ENCODE data around the gene ZNG1C.
"Not testable (repeated sequence)": the region's sequence is repeated elsewhere in the genome, so short reads cannot be mapped to it uniquely, and the experiment has no call there.

ZNG1C gene

GRCh38 chr9:68241683-68242082, at the start of gene ZNG1C:
ZNG1C (plus strand) TSS chr9:68241983; CDS start chr9:68242032, 49 bp downstream.
- not testable (repeated sequence) for H3K36me3 ChIP-seq; H3K4me3 ChIP-seq (ENCODE audit: low read depth, low read length); H3K9me3 ChIP-seq (ENCODE audit: severe bottlenecking); H3K27me3 ChIP-seq (ENCODE audit: insufficient read depth, low read depth, severe bottlenecking); H3K27ac ChIP-seq; DNase-seq

DNA sequence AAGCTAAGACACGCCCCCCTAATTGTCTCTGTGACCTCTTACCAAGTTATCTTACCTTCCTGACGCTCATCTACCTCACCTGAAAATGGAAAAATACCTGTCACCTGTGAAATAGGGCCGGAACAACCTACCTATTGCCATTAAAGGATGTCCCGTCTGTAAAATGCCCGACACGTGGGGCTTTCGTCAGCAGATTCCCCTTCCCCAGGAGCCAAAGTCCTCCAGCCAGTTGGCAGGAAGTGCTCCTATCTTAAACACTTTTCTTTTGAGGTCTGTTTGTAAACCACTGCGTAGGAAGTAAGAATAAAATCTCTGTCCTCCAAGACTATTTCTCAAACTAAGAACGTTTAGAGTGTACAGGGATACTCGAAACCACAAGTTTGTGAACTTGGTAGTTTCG, 654 bp downstream of the ZNG1C start:
- not testable (repeated sequence) for H3K27me3 ChIP-seq (ENCODE audit: insufficient read depth, low read depth, severe bottlenecking); H3K27ac ChIP-seq; DNase-seq; H3K36me3 ChIP-seq; H3K4me3 ChIP-seq (ENCODE audit: low read depth, low read length); H3K9me3 ChIP-seq (ENCODE audit: severe bottlenecking)

DNA sequence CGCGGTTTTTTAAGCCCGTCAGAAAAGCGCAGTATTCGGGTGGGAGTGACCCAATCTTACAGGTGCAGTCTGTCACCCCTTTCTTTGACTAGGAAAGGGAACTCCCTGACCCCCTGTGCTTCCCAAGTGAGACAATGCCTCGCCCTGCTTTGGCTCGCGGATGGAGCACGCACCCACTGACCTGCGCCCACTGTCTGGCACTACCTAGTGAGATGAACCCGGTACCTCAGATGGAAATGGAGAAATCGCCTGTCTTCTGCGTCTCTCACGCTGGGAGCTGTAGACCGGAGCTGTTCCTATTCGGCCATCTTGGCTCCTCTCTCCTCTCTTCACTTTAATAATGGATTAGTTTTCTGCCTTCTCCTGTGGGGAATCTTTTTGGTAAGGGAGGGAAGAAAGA, 39.3 kb downstream of the ZNG1C start:
- H3K36me3 ChIP-seq; DNase-seq; H3K27ac ChIP-seq; H3K9me3 ChIP-seq (ENCODE audit: severe bottlenecking); H3K4me3 ChIP-seq (ENCODE audit: low read depth, low read length); H3K27me3 ChIP-seq (ENCODE audit: insufficient read depth, low read depth, severe bottlenecking): not testable (repeated sequence)

DNA sequence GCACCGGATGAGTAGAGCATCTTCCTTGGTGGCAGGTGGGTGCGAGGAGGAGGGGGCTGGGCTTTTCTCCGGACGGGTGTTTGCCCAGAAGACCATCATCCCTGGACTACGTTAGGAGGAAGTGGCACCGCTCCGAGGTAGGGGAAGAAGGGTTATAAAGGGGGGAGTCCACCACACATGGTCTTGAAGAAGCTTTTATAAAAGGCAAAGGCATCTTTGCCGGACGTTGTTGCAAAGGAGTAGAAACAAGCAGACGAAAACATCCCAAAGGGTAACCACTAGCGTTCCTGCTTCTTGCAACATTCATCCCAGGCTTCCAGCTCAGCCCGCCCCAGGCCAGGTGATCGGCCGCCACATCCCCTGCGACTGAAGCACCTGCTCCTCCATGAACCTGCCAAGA, 60.8 kb downstream of the ZNG1C start, which contains the start of gene FOXD4L3:
Gene FOXD4L3 (plus strand): TSS at position 301 of the 400 bp plus-strand sequence. CDS start 85 bp downstream, at position 386.
- not testable (repeated sequence) for DNase-seq; H3K27me3 ChIP-seq (ENCODE audit: insufficient read depth, low read depth, severe bottlenecking); H3K9me3 ChIP-seq (ENCODE audit: severe bottlenecking); H3K27ac ChIP-seq; H3K36me3 ChIP-seq; H3K4me3 ChIP-seq (ENCODE audit: low read depth, low read length)

GRCh38 chr9:68303771-68304170, 62.0 kb downstream of the ZNG1C start:
- H3K4me3 ChIP-seq (ENCODE audit: low read depth, low read length); DNase-seq; H3K27me3 ChIP-seq (ENCODE audit: insufficient read depth, low read depth, severe bottlenecking); H3K27ac ChIP-seq; H3K36me3 ChIP-seq; H3K9me3 ChIP-seq (ENCODE audit: severe bottlenecking): not testable (repeated sequence)

GRCh38 chr9:68304212-68304611, 62.4 kb downstream of the ZNG1C start:
- not testable (repeated sequence) for H3K36me3 ChIP-seq; H3K27me3 ChIP-seq (ENCODE audit: insufficient read depth, low read depth, severe bottlenecking); H3K4me3 ChIP-seq (ENCODE audit: low read depth, low read length); H3K27ac ChIP-seq; DNase-seq; H3K9me3 ChIP-seq (ENCODE audit: severe bottlenecking)

- H3K4me3 ChIP-seq (ENCODE audit: low read depth, low read length); H3K9me3 ChIP-seq (ENCODE audit: severe bottlenecking); H3K27me3 ChIP-seq (ENCODE audit: insufficient read depth, low read depth, severe bottlenecking); DNase-seq; H3K27ac ChIP-seq; H3K36me3 ChIP-seq: not testable (repeated sequence)
These were observed 63.0 kb downstream of the ZNG1C start for GRCh38 chr9:68304777-68305176.

DNA sequence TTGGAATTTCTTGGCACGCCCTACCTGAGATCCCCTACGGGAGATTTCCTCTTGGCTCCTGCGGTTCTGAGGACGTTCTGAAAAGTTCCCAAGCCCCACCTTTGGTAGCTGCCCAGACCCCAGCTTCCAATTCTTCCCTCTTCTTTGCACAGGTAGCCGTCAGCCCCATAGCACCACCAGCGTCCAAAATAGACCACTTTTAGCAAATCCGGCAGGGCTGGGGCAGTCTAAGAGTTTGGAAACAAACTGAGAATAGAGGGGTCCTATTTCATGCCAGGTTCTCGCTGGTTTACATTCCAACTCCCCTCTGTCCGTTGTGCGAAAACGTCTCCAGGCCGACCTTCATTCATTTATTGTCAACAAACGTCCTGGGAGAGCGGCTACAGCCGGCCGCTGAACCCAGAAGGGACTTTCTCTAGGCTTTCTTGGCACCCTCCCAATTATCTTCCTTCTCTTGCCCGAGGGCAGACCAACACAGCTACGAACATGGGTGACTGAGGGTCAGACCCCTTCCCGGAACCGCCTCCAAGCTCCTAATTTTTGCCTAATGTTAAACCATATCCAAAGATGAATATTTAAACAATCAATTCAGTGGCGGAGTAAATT, 64.0 kb downstream of the ZNG1C start:
- not testable (repeated sequence) for H3K36me3 ChIP-seq; H3K4me3 ChIP-seq (ENCODE audit: low read depth, low read length); DNase-seq; H3K27ac ChIP-seq; H3K9me3 ChIP-seq (ENCODE audit: severe bottlenecking); H3K27me3 ChIP-seq (ENCODE audit: insufficient read depth, low read depth, severe bottlenecking)

DNA sequence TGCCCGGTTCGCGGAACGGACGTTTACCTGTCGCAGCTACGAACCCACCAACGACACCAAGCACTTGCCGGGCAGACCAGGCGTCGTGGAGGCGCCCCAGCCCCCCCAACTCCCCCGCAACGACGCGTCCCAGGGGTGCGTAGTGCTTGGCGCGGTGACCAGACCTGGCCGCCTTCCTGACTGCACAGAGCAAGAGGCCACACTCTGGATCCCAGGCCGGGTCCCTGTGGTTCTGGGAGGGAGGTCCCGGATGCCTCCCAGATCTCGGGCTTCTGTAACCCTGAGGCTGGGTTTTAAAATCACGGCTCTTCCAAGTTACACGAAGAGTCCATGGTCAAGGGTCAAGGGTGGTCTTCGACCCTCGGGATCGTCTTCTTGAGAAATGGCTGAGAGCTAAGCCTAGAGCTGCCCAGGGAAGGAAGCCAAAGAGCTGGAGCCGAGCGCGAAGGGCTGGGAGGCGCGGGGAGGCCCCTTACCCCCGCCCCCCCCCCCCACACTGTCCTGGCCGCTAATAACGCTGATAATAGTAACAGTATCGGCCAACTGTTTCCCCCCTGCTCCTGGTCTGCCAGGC, 64.7 kb downstream of the ZNG1C start:
- not testable (repeated sequence) for H3K27me3 ChIP-seq (ENCODE audit: insufficient read depth, low read depth, severe bottlenecking); H3K27ac ChIP-seq; DNase-seq; H3K9me3 ChIP-seq (ENCODE audit: severe bottlenecking); H3K36me3 ChIP-seq
- H3K4me3 ChIP-seq (ENCODE audit: low read depth, low read length), result 0 out of 2 replicates have a peak overlapping the region, but pooled peaks have one; percentile 22

- H3K36me3 ChIP-seq; DNase-seq; H3K4me3 ChIP-seq (ENCODE audit: low read depth, low read length); H3K27ac ChIP-seq; H3K9me3 ChIP-seq (ENCODE audit: severe bottlenecking); H3K27me3 ChIP-seq (ENCODE audit: insufficient read depth, low read depth, severe bottlenecking): not testable (repeated sequence)
These were observed 65.3 kb downstream of the ZNG1C start for GRCh38 chr9:68307127-68307526.

GRCh38 chr9:68307654-68308053, 65.9 kb downstream of the ZNG1C start:
- not testable (repeated sequence) for DNase-seq; H3K27ac ChIP-seq; H3K27me3 ChIP-seq (ENCODE audit: insufficient read depth, low read depth, severe bottlenecking); H3K9me3 ChIP-seq (ENCODE audit: severe bottlenecking); H3K4me3 ChIP-seq (ENCODE audit: low read depth, low read length); H3K36me3 ChIP-seq

DNA sequence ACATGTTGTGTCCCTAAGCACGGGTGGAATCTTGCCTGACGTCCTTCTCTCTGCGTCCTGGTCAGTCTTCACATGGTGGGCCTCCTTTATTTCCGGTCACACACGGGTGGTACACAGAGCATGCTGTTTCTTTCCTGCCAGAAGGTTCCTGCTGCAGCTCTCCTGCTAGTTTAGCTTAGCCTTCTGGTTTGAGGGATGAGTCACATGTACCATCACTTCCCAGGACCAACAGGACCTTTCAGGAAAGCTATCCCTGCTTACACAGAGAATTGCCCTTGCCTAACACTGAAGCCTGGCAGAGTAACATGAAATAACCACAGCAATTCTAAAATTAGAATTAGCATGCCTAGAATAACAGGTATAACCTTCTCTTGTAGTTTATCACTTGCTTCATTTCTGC, 69.4 kb downstream of the ZNG1C start:
- not testable (repeated sequence) for H3K9me3 ChIP-seq (ENCODE audit: severe bottlenecking); H3K36me3 ChIP-seq; H3K4me3 ChIP-seq (ENCODE audit: low read depth, low read length); H3K27me3 ChIP-seq (ENCODE audit: insufficient read depth, low read depth, severe bottlenecking); H3K27ac ChIP-seq; DNase-seq

GRCh38 chr9:68318209-68318608, 76.4 kb downstream of the ZNG1C start:
- not testable (repeated sequence) for DNase-seq; H3K9me3 ChIP-seq (ENCODE audit: severe bottlenecking); H3K36me3 ChIP-seq; H3K27ac ChIP-seq; H3K27me3 ChIP-seq (ENCODE audit: insufficient read depth, low read depth, severe bottlenecking); H3K4me3 ChIP-seq (ENCODE audit: low read depth, low read length)

GRCh38 chr9:68323749-68324148, 82.0 kb downstream of the ZNG1C start:
- not testable (repeated sequence) for H3K9me3 ChIP-seq (ENCODE audit: severe bottlenecking); H3K4me3 ChIP-seq (ENCODE audit: low read depth, low read length); H3K27ac ChIP-seq; DNase-seq; H3K27me3 ChIP-seq (ENCODE audit: insufficient read depth, low read depth, severe bottlenecking); H3K36me3 ChIP-seq

GRCh38 chr9:68324518-68324917, 82.7 kb downstream of the ZNG1C start:
- not testable (repeated sequence) for H3K9me3 ChIP-seq (ENCODE audit: severe bottlenecking); H3K36me3 ChIP-seq; DNase-seq; H3K27me3 ChIP-seq (ENCODE audit: insufficient read depth, low read depth, severe bottlenecking); H3K4me3 ChIP-seq (ENCODE audit: low read depth, low read length); H3K27ac ChIP-seq

All from WERI-Rb-1 (cell line).